Measurements from ENCODE around the gene PDXK.
"Not testable (repeated sequence)": the region's sequence is repeated elsewhere in the genome, so short reads cannot be mapped to it uniquely, and the experiment has no call there.

The PDXK gene

GRCh38 chr21:43718872-43719747 is at the start of gene PDXK:
TSS of gene PDXK (plus strand) at chr21:43719129. CDS start at chr21:43719295, 166 bp downstream.
- DNase-seq, result peak; percentile 82

- DNase-seq, result no peak
These were observed 48.9 kb upstream of the PDXK start for GRCh38 chr21:43669828-43670605.

- DNase-seq, result no peak
These were observed 43.1 kb upstream of the PDXK start for GRCh38 chr21:43675871-43676270.

- DNase-seq, result no peak
These were observed 42.5 kb upstream of the PDXK start for GRCh38 chr21:43676391-43676790.

GRCh38 chr21:43679951-43680350 is 39.0 kb upstream of the PDXK start:
- DNase-seq, result no peak

GRCh38 chr21:43680421-43680820 is 38.5 kb upstream of the PDXK start:
- DNase-seq, result not testable (repeated sequence)

GRCh38 chr21:43681650-43682049 is 37.3 kb upstream of the PDXK start:
- no peak for DNase-seq

- no peak for DNase-seq
These were observed 34.5 kb upstream of the PDXK start for GRCh38 chr21:43684424-43684823.

- no peak for DNase-seq
These were observed 31.9 kb upstream of the PDXK start for GRCh38 chr21:43686811-43687565.

GRCh38 chr21:43687566-43688399 is 31.1 kb upstream of the PDXK start:
- peak; percentile 7 for DNase-seq

- no peak for DNase-seq
These were observed 30.0 kb upstream of the PDXK start for GRCh38 chr21:43688906-43689305.

- DNase-seq, result no peak
These were observed 29.2 kb upstream of the PDXK start for GRCh38 chr21:43689556-43690337.

GRCh38 chr21:43690346-43690745 is 28.6 kb upstream of the PDXK start:
- no peak for DNase-seq

GRCh38 chr21:43691086-43691795 is 27.7 kb upstream of the PDXK start:
- no peak for DNase-seq

- DNase-seq, result no peak
These were observed 27.1 kb upstream of the PDXK start for GRCh38 chr21:43691801-43692200.

- no peak for DNase-seq
These were observed 26.0 kb upstream of the PDXK start for GRCh38 chr21:43692949-43693348.

- DNase-seq, result no peak
These were observed 24.9 kb upstream of the PDXK start for GRCh38 chr21:43693981-43694380.

- DNase-seq, result no peak
These were observed 24.4 kb upstream of the PDXK start for GRCh38 chr21:43694437-43695079.

- no peak for DNase-seq
These were observed 22.7 kb upstream of the PDXK start for GRCh38 chr21:43696214-43696613.
